HL-60 (cell line): Measurements from ENCODE around the gene POLD3.

ENCODE experiments used
- DNase-seq, 2 experiments: peaks; one replicate each; pipeline ENCODE4 v3.0.0-alpha.2; 2010 to 2020; ENCODE audit warnings: low read depth in 1 of 2, low spot score in 1 of 2
- H3K27ac ChIP-seq: fragments of 250-450 bp; sonication (Bioruptor Pico); replicated peaks from 2 replicates; pipeline ENCODE4 v1.5.1; 2020; ENCODE audit warnings: mild to moderate bottlenecking, moderate library complexity
- H3K27me3 ChIP-seq: fragments of 250-450 bp; sonication (Bioruptor Pico); 2 replicates; pipeline ENCODE4 v1.5.1; 2021; ENCODE audit warnings: mild to moderate bottlenecking, moderate library complexity; ENCODE audit not compliant: insufficient read depth, poor library complexity, severe bottlenecking
- H3K4me3 ChIP-seq: replicated peaks from 2 replicates; pipeline ENCODE4 v1.5.1; 2011; ENCODE audit warnings: mild to moderate bottlenecking, control low read depth, low read length; ENCODE audit not compliant: insufficient read depth
- GABPA ChIP-seq: IDR thresholded peaks from 2 replicates; pipeline ENCODE4 v1.6.1; 2012; ENCODE audit warnings: low read depth
- POLR2AphosphoS5 ChIP-seq: IDR thresholded peaks from 2 replicates; pipeline ENCODE4 v1.6.1; 2012; ENCODE audit warnings: low read depth
- SPI1 ChIP-seq: IDR thresholded peaks from 2 replicates; pipeline ENCODE4 v1.6.1; 2012; ENCODE audit warnings: low read depth, mild to moderate bottlenecking, borderline replicate concordance
- TF ChIP-seq, protein P1 (sequence below): IDR thresholded peaks from 2 replicates; pipeline ENCODE4 v1.6.1; 2012; ENCODE audit warnings: low read depth; ENCODE audit not compliant: insufficient replicate concordance
- TF ChIP-seq, protein P2 (sequence below): IDR thresholded peaks from one replicate; pipeline ENCODE4 v1.5.1; 2011; ENCODE audit warnings: low read length, control low read depth, inconsistent platforms; ENCODE audit not compliant: insufficient read depth

The POLD3 gene

DNA sequence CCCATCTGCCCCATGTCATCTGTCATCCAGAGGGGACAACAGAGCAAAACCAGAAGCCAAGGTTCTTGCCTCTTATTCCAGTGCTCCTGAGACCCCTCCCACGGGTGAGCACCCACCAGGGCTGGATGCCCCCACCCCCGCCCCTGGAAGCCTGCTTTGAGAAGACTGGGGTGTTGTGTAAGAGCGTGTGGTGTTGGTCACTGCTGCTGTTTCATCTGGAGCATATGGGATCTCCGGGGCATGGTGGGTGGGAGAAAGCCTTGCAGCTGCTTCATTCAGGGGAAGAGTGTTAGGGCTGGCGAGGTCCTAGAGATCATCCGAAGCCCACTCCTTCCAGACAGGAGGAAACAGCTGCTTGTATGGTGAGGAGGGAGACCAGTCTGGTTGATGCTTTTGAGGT lies 84.7 kb downstream of the POLD3 start:
- no peak for DNase-seq
- H3K27ac ChIP-seq = no peak overlapping the region
- H3K27me3 ChIP-seq = no peaks in the 10 kb centered on the region
- TF ChIP-seq, protein P1, sequence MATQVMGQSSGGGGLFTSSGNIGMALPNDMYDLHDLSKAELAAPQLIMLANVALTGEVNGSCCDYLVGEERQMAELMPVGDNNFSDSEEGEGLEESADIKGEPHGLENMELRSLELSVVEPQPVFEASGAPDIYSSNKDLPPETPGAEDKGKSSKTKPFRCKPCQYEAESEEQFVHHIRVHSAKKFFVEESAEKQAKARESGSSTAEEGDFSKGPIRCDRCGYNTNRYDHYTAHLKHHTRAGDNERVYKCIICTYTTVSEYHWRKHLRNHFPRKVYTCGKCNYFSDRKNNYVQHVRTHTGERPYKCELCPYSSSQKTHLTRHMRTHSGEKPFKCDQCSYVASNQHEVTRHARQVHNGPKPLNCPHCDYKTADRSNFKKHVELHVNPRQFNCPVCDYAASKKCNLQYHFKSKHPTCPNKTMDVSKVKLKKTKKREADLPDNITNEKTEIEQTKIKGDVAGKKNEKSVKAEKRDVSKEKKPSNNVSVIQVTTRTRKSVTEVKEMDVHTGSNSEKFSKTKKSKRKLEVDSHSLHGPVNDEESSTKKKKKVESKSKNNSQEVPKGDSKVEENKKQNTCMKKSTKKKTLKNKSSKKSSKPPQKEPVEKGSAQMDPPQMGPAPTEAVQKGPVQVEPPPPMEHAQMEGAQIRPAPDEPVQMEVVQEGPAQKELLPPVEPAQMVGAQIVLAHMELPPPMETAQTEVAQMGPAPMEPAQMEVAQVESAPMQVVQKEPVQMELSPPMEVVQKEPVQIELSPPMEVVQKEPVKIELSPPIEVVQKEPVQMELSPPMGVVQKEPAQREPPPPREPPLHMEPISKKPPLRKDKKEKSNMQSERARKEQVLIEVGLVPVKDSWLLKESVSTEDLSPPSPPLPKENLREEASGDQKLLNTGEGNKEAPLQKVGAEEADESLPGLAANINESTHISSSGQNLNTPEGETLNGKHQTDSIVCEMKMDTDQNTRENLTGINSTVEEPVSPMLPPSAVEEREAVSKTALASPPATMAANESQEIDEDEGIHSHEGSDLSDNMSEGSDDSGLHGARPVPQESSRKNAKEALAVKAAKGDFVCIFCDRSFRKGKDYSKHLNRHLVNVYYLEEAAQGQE = no peak
- H3K4me3 ChIP-seq = no peak overlapping the region

DNA sequence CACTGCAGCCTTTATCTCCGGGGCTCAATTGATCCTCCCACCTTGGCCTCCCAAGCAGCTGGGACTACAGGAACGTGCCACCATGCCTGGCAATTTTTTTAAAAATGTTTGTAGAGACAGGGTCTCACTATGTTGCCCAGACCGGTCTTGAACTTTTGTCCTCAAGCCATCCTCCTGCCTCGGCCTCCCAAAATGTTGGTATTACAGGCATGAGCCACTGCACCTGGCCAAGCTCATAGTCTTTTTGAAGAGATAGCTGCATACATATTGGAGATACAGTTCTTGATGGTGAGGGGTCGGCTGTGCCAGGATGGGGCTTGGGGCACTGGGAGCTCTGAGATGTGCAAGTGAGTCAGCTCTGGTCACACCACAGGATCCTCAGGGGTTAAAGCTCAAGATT lies 85.7 kb downstream of the POLD3 start:
- no peak for TF ChIP-seq SPI1
- TF ChIP-seq GABPA = no peak
- TF ChIP-seq, protein P1 = no peak
- TF ChIP-seq, protein P2, sequence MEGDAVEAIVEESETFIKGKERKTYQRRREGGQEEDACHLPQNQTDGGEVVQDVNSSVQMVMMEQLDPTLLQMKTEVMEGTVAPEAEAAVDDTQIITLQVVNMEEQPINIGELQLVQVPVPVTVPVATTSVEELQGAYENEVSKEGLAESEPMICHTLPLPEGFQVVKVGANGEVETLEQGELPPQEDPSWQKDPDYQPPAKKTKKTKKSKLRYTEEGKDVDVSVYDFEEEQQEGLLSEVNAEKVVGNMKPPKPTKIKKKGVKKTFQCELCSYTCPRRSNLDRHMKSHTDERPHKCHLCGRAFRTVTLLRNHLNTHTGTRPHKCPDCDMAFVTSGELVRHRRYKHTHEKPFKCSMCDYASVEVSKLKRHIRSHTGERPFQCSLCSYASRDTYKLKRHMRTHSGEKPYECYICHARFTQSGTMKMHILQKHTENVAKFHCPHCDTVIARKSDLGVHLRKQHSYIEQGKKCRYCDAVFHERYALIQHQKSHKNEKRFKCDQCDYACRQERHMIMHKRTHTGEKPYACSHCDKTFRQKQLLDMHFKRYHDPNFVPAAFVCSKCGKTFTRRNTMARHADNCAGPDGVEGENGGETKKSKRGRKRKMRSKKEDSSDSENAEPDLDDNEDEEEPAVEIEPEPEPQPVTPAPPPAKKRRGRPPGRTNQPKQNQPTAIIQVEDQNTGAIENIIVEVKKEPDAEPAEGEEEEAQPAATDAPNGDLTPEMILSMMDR = no peak
- no peak for TF ChIP-seq POLR2AphosphoS5
- H3K4me3 ChIP-seq = no peak overlapping the region
- H3K27ac ChIP-seq = no peak overlapping the region
- peaks cover 4% of the 10 kb centered on the region for H3K27me3 ChIP-seq
- no peak for DNase-seq

DNA sequence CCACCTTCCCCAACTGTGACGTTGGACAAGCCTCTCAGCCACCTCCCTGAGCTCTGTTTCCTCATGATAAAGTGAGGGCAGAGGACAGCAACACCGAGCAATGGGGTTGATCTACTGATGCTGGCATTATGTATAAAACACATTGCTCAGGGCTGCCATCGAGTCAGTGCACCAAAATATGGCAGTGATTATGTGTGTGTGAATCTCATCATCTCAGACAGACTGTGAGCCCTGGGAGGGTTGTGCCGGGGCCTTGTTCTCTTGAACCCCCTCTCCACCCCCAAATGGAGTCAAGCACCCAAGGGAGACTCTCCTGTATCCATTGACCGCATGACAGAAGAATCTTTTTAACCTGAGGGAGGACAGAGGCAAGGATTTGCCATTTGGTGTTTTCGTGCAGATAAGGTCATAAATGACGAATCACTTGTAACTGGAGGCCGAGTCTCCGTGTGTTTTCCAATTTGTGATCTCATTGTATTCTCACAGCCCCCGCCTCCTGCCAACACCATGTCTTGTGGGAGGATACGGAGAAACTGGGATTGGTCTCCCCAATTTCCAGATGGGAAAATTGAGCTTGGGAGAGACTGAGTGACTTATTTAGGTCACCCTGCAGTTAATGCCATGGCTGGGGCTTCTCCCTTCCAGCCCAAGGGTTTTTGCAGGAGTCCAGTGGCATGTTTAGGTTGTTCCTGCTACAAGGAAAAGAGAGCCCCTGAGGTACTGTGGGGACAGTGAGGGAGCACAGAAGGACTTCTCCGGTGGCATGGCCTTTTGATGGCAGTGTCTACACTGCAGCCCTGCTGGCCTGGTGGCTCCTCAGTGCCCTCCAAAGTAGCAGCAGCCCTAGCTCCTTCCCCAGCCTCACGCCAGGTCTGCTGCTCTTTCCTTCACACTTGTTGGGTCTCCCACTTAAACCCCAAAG lies 86.5 kb downstream of the POLD3 start:
- H3K27ac ChIP-seq = no peak overlapping the region
- TF ChIP-seq, protein P2 = no peak
- TF ChIP-seq POLR2AphosphoS5 (no peak), SPI1 (no peak), GABPA (no peak)
- TF ChIP-seq, protein P1 = no peak
- H3K27me3 ChIP-seq = peaks cover 8% of the 10 kb centered on the region
- no peak overlapping the region for H3K4me3 ChIP-seq
- no peak for DNase-seq
